ENCODE results near the gene POLR2E. TPM values are rescaled to one million over a fixed set of nuclear protein-coding genes. Genes with fewer than 3 reads are reported as not detected.
A peak's percentile ranks its signal among the peaks of the same experiment; 100 is the strongest.

The POLR2E gene
- total and polyA plus RNA-seq, 2 of the 13 experiments (the other 11 are each of a cell fraction or from before 2014, with no cell fraction given) = 140 to 272 TPM

DNA sequence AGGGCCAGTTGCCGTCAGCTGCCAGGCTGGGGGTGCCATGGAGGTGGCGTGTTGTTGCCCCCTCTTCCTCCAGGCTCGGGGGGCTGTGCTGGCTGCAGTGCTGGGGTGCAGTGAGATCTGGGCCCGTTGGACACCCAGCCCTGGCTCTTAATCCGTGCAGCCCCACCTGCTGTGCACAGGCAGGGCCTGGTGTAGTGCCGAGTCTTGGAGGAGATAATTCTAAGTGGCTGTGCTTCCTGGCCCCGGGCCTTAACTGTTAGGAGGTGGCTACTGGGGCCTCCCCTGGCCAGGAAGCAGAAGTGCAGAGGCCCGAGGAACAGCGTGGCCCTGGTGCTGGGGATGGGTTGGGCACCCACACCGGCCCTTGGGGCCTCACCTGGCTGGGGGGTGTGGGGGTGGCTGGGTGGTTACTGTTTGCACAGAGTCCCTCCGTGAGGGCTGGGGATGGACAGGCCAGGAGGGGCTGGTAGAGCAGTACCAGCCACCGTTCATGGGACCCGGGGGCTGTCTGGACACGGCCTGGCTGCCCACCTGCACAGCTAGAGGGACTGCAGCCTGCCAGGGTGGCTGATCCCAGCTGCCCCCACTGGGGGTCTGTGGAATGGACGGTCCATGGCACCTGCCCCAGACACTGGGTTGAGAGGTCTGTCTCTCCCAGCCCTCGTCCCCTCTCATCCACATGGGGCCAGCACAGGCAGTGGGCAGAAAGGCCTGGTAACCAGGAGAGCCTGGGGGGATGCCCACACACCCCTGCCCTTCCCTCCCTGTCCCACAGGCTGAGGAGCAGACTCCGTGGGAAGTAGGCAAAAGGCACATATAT is 11.9 kb upstream of the POLR2E start (continued):
- TF ChIP-seq, protein P1, sequence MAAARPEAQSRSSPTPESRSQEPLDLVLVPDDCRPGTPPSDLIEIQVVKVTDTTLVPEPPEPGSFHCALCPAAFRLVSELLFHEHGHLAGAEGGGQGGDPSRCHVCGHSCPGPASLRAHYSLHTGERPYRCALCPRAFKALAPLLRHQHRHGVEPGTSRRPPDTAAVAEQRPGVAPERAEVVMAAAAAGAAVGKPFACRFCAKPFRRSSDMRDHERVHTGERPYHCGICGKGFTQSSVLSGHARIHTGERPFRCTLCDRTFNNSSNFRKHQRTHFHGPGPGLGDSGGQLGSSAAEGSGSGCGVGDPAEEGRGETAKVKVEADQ (CRISPR knock-in tag; IDR thresholded peaks at IDR 0.05; ENCODE audit: borderline replicate concordance) = no peak
- TF ChIP-seq POLR2G (IDR thresholded peaks at IDR 0.05; ENCODE audit: low read depth, low read length) (peak; percentile 41; the same call in 1 of the 2 replicates), HNRNPL (IDR thresholded peaks at IDR 0.05; ENCODE audit: low read depth, low read length) (peak; percentile 58), RBM22 (optimal IDR thresholded peaks at IDR 0.05; ENCODE audit: low read length) (peak; percentile 71), ZNF563 (CRISPR knock-in tag; IDR thresholded peaks at IDR 0.05) (0 out of 2 replicates have a peak, but pooled peaks have one; percentile 32), PCBP1 (IDR thresholded peaks at IDR 0.05; ENCODE audit: borderline replicate concordance, low read depth, low read length) (0 out of 2 replicates have a peak, but pooled peaks have one; percentile 10), ZNF34 (CRISPR knock-in tag; IDR thresholded peaks at IDR 0.05; ENCODE audit: borderline replicate concordance) (no peak), RBFOX2 (IDR thresholded peaks at IDR 0.05; ENCODE audit: low read depth, low read length) (peak; percentile 70), U2AF2 (IDR thresholded peaks at IDR 0.05; ENCODE audit: low read depth, low read length) (0 out of 2 replicates have a peak, but pooled peaks have one; percentile 32), ZNF709 (CRISPR knock-in tag; IDR thresholded peaks at IDR 0.05) (0 out of 2 replicates have a peak, but pooled peaks have one; percentile 37), STAG1 (CRISPR knock-in tag; IDR thresholded peaks at IDR 0.05) (peak; percentile 35; the same call in 1 of the 2 replicates), ZNF160 (CRISPR knock-in tag; IDR thresholded peaks at IDR 0.05) (no peak), AGO2 (optimal IDR thresholded peaks at IDR 0.05; ENCODE audit: low read depth, low read length) (peak; percentile 84), ZFX (CRISPR knock-in tag; IDR thresholded peaks at IDR 0.05; ENCODE audit: low read depth) (peak; percentile 32), ZBTB21 (CRISPR knock-in tag; IDR thresholded peaks at IDR 0.05) (no peak)
- TF ChIP-seq, protein P2, sequence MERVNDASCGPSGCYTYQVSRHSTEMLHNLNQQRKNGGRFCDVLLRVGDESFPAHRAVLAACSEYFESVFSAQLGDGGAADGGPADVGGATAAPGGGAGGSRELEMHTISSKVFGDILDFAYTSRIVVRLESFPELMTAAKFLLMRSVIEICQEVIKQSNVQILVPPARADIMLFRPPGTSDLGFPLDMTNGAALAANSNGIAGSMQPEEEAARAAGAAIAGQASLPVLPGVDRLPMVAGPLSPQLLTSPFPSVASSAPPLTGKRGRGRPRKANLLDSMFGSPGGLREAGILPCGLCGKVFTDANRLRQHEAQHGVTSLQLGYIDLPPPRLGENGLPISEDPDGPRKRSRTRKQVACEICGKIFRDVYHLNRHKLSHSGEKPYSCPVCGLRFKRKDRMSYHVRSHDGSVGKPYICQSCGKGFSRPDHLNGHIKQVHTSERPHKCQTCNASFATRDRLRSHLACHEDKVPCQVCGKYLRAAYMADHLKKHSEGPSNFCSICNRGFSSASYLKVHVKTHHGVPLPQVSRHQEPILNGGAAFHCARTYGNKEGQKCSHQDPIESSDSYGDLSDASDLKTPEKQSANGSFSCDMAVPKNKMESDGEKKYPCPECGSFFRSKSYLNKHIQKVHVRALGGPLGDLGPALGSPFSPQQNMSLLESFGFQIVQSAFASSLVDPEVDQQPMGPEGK (CRISPR knock-in tag; IDR thresholded peaks at IDR 0.05) = 0 out of 2 replicates have a peak, but pooled peaks have one; percentile 20
- TF ChIP-seq, protein P3, sequence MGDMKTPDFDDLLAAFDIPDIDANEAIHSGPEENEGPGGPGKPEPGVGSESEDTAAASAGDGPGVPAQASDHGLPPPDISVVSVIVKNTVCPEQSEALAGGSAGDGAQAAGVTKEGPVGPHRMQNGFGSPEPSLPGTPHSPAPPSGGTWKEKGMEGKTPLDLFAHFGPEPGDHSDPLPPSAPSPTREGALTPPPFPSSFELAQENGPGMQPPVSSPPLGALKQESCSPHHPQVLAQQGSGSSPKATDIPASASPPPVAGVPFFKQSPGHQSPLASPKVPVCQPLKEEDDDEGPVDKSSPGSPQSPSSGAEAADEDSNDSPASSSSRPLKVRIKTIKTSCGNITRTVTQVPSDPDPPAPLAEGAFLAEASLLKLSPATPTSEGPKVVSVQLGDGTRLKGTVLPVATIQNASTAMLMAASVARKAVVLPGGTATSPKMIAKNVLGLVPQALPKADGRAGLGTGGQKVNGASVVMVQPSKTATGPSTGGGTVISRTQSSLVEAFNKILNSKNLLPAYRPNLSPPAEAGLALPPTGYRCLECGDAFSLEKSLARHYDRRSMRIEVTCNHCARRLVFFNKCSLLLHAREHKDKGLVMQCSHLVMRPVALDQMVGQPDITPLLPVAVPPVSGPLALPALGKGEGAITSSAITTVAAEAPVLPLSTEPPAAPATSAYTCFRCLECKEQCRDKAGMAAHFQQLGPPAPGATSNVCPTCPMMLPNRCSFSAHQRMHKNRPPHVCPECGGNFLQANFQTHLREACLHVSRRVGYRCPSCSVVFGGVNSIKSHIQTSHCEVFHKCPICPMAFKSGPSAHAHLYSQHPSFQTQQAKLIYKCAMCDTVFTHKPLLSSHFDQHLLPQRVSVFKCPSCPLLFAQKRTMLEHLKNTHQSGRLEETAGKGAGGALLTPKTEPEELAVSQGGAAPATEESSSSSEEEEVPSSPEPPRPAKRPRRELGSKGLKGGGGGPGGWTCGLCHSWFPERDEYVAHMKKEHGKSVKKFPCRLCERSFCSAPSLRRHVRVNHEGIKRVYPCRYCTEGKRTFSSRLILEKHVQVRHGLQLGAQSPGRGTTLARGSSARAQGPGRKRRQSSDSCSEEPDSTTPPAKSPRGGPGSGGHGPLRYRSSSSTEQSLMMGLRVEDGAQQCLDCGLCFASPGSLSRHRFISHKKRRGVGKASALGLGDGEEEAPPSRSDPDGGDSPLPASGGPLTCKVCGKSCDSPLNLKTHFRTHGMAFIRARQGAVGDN (CRISPR knock-in tag; IDR thresholded peaks at IDR 0.05) = peak; percentile 42
- TF ChIP-seq, protein P4, sequence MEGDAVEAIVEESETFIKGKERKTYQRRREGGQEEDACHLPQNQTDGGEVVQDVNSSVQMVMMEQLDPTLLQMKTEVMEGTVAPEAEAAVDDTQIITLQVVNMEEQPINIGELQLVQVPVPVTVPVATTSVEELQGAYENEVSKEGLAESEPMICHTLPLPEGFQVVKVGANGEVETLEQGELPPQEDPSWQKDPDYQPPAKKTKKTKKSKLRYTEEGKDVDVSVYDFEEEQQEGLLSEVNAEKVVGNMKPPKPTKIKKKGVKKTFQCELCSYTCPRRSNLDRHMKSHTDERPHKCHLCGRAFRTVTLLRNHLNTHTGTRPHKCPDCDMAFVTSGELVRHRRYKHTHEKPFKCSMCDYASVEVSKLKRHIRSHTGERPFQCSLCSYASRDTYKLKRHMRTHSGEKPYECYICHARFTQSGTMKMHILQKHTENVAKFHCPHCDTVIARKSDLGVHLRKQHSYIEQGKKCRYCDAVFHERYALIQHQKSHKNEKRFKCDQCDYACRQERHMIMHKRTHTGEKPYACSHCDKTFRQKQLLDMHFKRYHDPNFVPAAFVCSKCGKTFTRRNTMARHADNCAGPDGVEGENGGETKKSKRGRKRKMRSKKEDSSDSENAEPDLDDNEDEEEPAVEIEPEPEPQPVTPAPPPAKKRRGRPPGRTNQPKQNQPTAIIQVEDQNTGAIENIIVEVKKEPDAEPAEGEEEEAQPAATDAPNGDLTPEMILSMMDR (CRISPR knock-in tag; IDR thresholded peaks at IDR 0.05) = peak; percentile 30; the same call in 1 of the 2 replicates
- TF ChIP-seq, protein P5, sequence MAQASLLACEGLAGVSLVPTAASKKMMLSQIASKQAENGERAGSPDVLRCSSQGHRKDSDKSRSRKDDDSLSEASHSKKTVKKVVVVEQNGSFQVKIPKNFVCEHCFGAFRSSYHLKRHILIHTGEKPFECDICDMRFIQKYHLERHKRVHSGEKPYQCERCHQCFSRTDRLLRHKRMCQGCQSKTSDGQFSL (CRISPR knock-in tag; IDR thresholded peaks at IDR 0.05) = 0 out of 2 replicates have a peak, but pooled peaks have one; percentile 40
